ENCODE measurements around the gene SBF2.

- TF ChIP-seq, protein P1, sequence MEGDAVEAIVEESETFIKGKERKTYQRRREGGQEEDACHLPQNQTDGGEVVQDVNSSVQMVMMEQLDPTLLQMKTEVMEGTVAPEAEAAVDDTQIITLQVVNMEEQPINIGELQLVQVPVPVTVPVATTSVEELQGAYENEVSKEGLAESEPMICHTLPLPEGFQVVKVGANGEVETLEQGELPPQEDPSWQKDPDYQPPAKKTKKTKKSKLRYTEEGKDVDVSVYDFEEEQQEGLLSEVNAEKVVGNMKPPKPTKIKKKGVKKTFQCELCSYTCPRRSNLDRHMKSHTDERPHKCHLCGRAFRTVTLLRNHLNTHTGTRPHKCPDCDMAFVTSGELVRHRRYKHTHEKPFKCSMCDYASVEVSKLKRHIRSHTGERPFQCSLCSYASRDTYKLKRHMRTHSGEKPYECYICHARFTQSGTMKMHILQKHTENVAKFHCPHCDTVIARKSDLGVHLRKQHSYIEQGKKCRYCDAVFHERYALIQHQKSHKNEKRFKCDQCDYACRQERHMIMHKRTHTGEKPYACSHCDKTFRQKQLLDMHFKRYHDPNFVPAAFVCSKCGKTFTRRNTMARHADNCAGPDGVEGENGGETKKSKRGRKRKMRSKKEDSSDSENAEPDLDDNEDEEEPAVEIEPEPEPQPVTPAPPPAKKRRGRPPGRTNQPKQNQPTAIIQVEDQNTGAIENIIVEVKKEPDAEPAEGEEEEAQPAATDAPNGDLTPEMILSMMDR (conservative IDR thresholded peaks at IDR 0.05 in 1 of 2, IDR thresholded peaks at IDR 0.05 in 1 of 2; ENCODE audit: extremely low read depth in 1 of 2, insufficient read depth in 1 of 2, low read depth in 1 of 2, low read length in 2 of 2): no peak
- TF ChIP-seq EZH2 (IDR thresholded peaks at IDR 0.05; ENCODE audit: borderline replicate concordance, low read length): no peak
Observed at GRCh38 chr11:9815486-9816136, 478.4 kb downstream of the SBF2 start.

All from mammary epithelial cell (primary cell).